Left colon (tissue), 2 donors: ENCODE results near the gene PPM1N. TPM values are rescaled to one million over a fixed set of nuclear protein-coding genes. Genes with fewer than 3 reads are reported as not detected.

Experiments
- total RNA-seq, 2 donors: library from RNA; stranded (reverse); fragmentation: NEBNext Ultra II Directional; extraction: Animal tissue kit (Norgen Biotek cat#: 25700); gene quantifications; one replicate each; pipeline ENCODE4 v1.2.1, GENCODE V29; 2021
- donor health status: DM: no; HTN: no; CAD: no.
- donor health status: DM: yes; HTN: yes; CAD: no.

The PPM1N gene
- total RNA-seq, 2 donors from 2014 or later = 0.37 to 1.6 TPM

Other genes starting within 250 kb of the PPM1N start
- 10 to 100 TPM; 18.0 to 24.7 TPM for gene MARK4, start 247.2 kb upstream of the PPM1N start, total RNA-seq
- gene CKM, start 175.6 kb upstream of the PPM1N start, total RNA-seq = under 1 TPM in 1 of 2 donors, not detected in 1; 0.50 TPM
- gene KLC3, start 157.7 kb upstream of the PPM1N start, total RNA-seq = not detected
- gene ERCC2, start 127.9 kb upstream of the PPM1N start, total RNA-seq = 10 to 100 TPM in 1 of 2 donors, 1 to 10 TPM in 1; 8.7 to 13.4 TPM
- 10 to 100 TPM; 34.1 to 35.0 TPM for gene PPP1R13L, start 93.4 kb upstream of the PPM1N start, total RNA-seq
- gene POLR1G, start 91.8 kb upstream of the PPM1N start, total RNA-seq = 1 to 10 TPM; 3.0 to 3.2 TPM
- gene ERCC1, start 74.5 kb upstream of the PPM1N start, total RNA-seq = 10 to 100 TPM; 37.1 to 43.6 TPM
- gene FOSB, start 30.4 kb upstream of the PPM1N start, total RNA-seq = 10 to 100 TPM in 1 of 2 donors, 1 to 10 TPM in 1; 4.4 to 46.0 TPM
- 1 to 10 TPM; 3.4 to 6.1 TPM for gene RTN2, start 1.4 kb upstream of the PPM1N start, total RNA-seq
- 100 to 1,000 TPM; 218 to 260 TPM for gene VASP, start 9.0 kb downstream of the PPM1N start, total RNA-seq
- gene OPA3, start 86.4 kb downstream of the PPM1N start, total RNA-seq = 10 to 100 TPM; 12.9 to 14.0 TPM
- 1 to 10 TPM in 1 of 2 donors, under 1 TPM in 1; 0.59 to 1.5 TPM for gene GPR4, start 103.8 kb downstream of the PPM1N start, total RNA-seq
- 100 to 1,000 TPM; 105 TPM for gene EML2, start 141.0 kb downstream of the PPM1N start, total RNA-seq
- 10 to 100 TPM; 21.2 to 22.6 TPM for gene GIPR, start 169.8 kb downstream of the PPM1N start, total RNA-seq
- gene SNRPD2, start 193.5 kb downstream of the PPM1N start, total RNA-seq = 100 to 1,000 TPM; 205 to 223 TPM
- 10 to 100 TPM in 1 of 2 donors, 1 to 10 TPM in 1; 10.0 to 10.3 TPM for gene QPCTL, start 194.2 kb downstream of the PPM1N start, total RNA-seq
- 10 to 100 TPM; 27.3 to 28.0 TPM for gene FBXO46, start 232.5 kb downstream of the PPM1N start, total RNA-seq
- gene MEIOSIN, start 235.0 kb downstream of the PPM1N start, total RNA-seq = not detected